Hepatocyte (in vitro differentiated cells): Measurements from ENCODE around the gene C19orf18.

Experiments used
- CTCF ChIP-seq: fragments of 200-600 bp; sonication (generic); IDR thresholded peaks from 2 replicates; pipeline ENCODE4 v1.5.1; 2016; ENCODE audit warnings: antibody characterized with exemption, mild to moderate bottlenecking; ENCODE audit not compliant: poor library complexity
- EZH2 ChIP-seq: fragments of 200-600 bp; sonication (generic); IDR thresholded peaks from 2 replicates; pipeline ENCODE4 v1.6.1; 2016; ENCODE audit warnings: antibody characterized with exemption, mild to moderate bottlenecking, borderline replicate concordance
- EZH2phosphoT487 ChIP-seq: fragments of 200-600 bp; sonication (generic); IDR thresholded peaks from one replicate; pipeline ENCODE4 v1.6.1; 2018; ENCODE audit warnings: antibody characterized with exemption, mild to moderate bottlenecking, low read depth, moderate library complexity; ENCODE audit not compliant: unreplicated experiment, severe bottlenecking

- no peak for TF ChIP-seq EZH2
- TF ChIP-seq CTCF = no peak
- TF ChIP-seq EZH2phosphoT487 = no peak
Observed at GRCh38 chr19:58007285-58007684, 33.0 kb upstream of the C19orf18 start.
